Ovary (tissue), 3 donors: ENCODE results near the gene FEM1B.

Experiments used
- CTCF ChIP-seq, 3 donors: fragments of 450-650 bp in 2 of 3; fragments of 200-600 bp in 1 of 3; IDR thresholded peaks; one replicate each; pipeline versions ENCODE4 v1.5.1 to v1.8.0; 2016 to 2022; ENCODE audit warnings: antibody characterized with exemption in 3 of 3, mild to moderate bottlenecking in 1 of 3
- POLR2A ChIP-seq: fragments of 450-650 bp; IDR thresholded peaks from one replicate; pipeline ENCODE4 v1.6.1; 2017; ENCODE audit warnings: antibody characterized with exemption, mild to moderate bottlenecking, moderate library complexity
- donor health status: DM: no; HTN: no; CAD: no.

- no peak for TF ChIP-seq CTCF (IDR thresholded peaks at IDR 0.05)
- no peak for TF ChIP-seq POLR2A
Measured at GRCh38 chr15:68232937-68233336, 44.6 kb upstream of the FEM1B start.
